HCT116 (cell line): Measurements from ENCODE around the gene TBC1D17. TPM values are rescaled to one million over a fixed set of nuclear protein-coding genes. Genes with fewer than 3 reads are reported as not detected.

ENCODE experiments used
- ATAC-seq: fragments of 200-7000 bp; cut with Tn5 transposase; 2 replicates; pipeline ENCODE4 v1.9.1; 2020; ENCODE audit warnings: mild to moderate bottlenecking, moderate library complexity
- BruUV-seq: library from RNA; stranded (reverse); fragments of 400-500 nt; replicated peaks from 2 replicates; lab custom pipeline; 2021; lab: Mats Ljungman, UMichigan
- CTCF ChIA-PET: fragments of 300-600 bp; sonication (Branson Sonifier 250); formaldehyde crosslinking; loops from one replicate; lab custom pipeline; 2021; ENCODE audit warnings: antibody characterized with exemption; lab: Charles Lee
- POLR2A ChIA-PET: fragments of 300-600, 350-600 bp; sonication (Branson Sonifier 250); formaldehyde crosslinking; loops from one replicate; lab custom pipeline; 2021; ENCODE audit warnings: antibody characterized with exemption; lab: Charles Lee
- RAD21 ChIA-PET, 2 experiments: fragments of 300-600 bp; sonication (Branson Sonifier 250); formaldehyde crosslinking; loops; one replicate each; lab custom pipeline; 2023; ENCODE audit warnings: low total read pairs in 2 of 2; ENCODE audit not compliant: uncharacterized antibody in 2 of 2, unreplicated experiment in 2 of 2, low non-redundant PET in 1 of 2; lab: Charles Lee
- DNase-seq: peaks from one replicate; pipeline ENCODE4 v3.0.0-alpha.2; 2010; ENCODE audit warnings: low read depth, low spot score
- H2AFZ ChIP-seq: fragments of 200-600 bp; shearing (Covaris generic), sonication (generic); 2 replicates; pipeline ENCODE4 v1.6.1; 2017; ENCODE audit warnings: low read depth, mixed run types, mixed read lengths, antibody characterized with exemption, low read length; ENCODE audit not compliant: poor library complexity, severe bottlenecking
- H3K27ac ChIP-seq: 2 replicates; pipeline ENCODE4 v1.5.1; 2012; ENCODE audit warnings: low read depth, low read length
- H3K27me3 ChIP-seq: fragments of 200-600 bp; sonication (generic); 2 replicates; pipeline ENCODE4 v1.6.1; 2016; ENCODE audit warnings: mixed run types, low read length, mixed read lengths; ENCODE audit not compliant: insufficient read depth
- H3K36me3 ChIP-seq, 2 experiments: fragments of 200-500 bp in 1 of 2; fragments of 200-600 bp in 1 of 2; sonication (Bioruptor generic) in 1 of 2; sonication (generic) in 1 of 2; 2 replicates each; pipeline versions ENCODE4 v1.5.1 to v1.6.1; 2014 to 2016; ENCODE audit warnings: low read length in 2 of 2, inconsistent platforms in 1 of 2, mixed read lengths in 1 of 2, mixed run types in 1 of 2; ENCODE audit not compliant: insufficient read depth in 2 of 2, control insufficient read depth in 1 of 2
- H3K4me1 ChIP-seq, 2 experiments: fragments of 200-600 bp in 1 of 2; sonication (generic) in 1 of 2; 2 replicates each; pipeline versions ENCODE4 v1.5.1 to v1.6.1; 2012 to 2017; ENCODE audit warnings: low read length in 2 of 2, inconsistent platforms in 1 of 2, mild to moderate bottlenecking in 1 of 2, mixed read lengths in 1 of 2, mixed run types in 1 of 2, moderate library complexity in 1 of 2; ENCODE audit not compliant: insufficient read depth in 2 of 2, control insufficient read depth in 1 of 2
- H3K4me2 ChIP-seq: fragments of 200-600 bp; sonication (generic); 2 replicates; pipeline ENCODE4 v1.6.1; 2017; ENCODE audit warnings: mixed run types, low read length, mixed read lengths
- H3K4me3 ChIP-seq, 2 experiments: fragments of 200-600 bp in 1 of 2; sonication (generic) in 1 of 2; replicated peaks in 1 of 2; 2 replicates each; pipeline ENCODE4 v1.5.1; 2011 to 2016; ENCODE audit warnings: low read length in 2 of 2, control low read depth in 1 of 2, low read depth in 1 of 2, mild to moderate bottlenecking in 1 of 2, mixed read lengths in 1 of 2, mixed run types in 1 of 2
- H3K79me2 ChIP-seq: fragments of 200-600 bp; sonication (generic); 2 replicates; pipeline ENCODE4 v1.6.1; 2017; ENCODE audit warnings: mild to moderate bottlenecking, mixed run types, low read length, moderate library complexity, mixed read lengths; ENCODE audit not compliant: insufficient read depth
- H3K9ac ChIP-seq: fragments of 200-600 bp; sonication (generic); 2 replicates; pipeline ENCODE4 v1.6.1; 2016; ENCODE audit warnings: low read length, mixed read lengths
- H3K9me2 ChIP-seq: fragments of 200-600 bp; sonication (generic), shearing (Covaris generic); 2 replicates; pipeline ENCODE4 v1.6.1; 2017; ENCODE audit warnings: mixed run types, mild to moderate bottlenecking, moderate library complexity; ENCODE audit not compliant: insufficient read depth
- H3K9me3 ChIP-seq, 2 experiments: fragments of 200-500 bp in 1 of 2; fragments of 200-600 bp in 1 of 2; sonication (Bioruptor generic) in 1 of 2; sonication (generic) in 1 of 2; 2 replicates each; pipeline ENCODE4 v1.6.1; 2014 to 2017; ENCODE audit warnings: low read length in 2 of 2, mixed read lengths in 2 of 2, inconsistent platforms in 1 of 2, low read depth in 1 of 2, mild to moderate bottlenecking in 1 of 2, mixed run types in 1 of 2, moderate library complexity in 1 of 2; ENCODE audit not compliant: control insufficient read depth in 1 of 2, insufficient read depth in 1 of 2
- H4K20me1 ChIP-seq: fragments of 200-600 bp; sonication (generic), shearing (Covaris generic); 2 replicates; pipeline ENCODE4 v1.6.1; 2017; ENCODE audit warnings: mixed run types, mild to moderate bottlenecking, moderate library complexity; ENCODE audit not compliant: insufficient read depth
- ATF3 ChIP-seq: IDR thresholded peaks from 2 replicates; pipeline ENCODE4 v1.6.1; 2012
- CBX3 ChIP-seq: IDR thresholded peaks from 2 replicates; pipeline ENCODE4 v1.6.1; 2012; ENCODE audit warnings: low read depth
- CEBPB ChIP-seq: IDR thresholded peaks from 2 replicates; pipeline ENCODE4 v1.6.1; 2012; ENCODE audit warnings: low read depth
- CTCF ChIP-seq, 3 experiments: fragments of 200-600 bp in 1 of 3; sonication (generic) in 1 of 3; IDR thresholded peaks in 2 of 3; conservative IDR thresholded peaks in 1 of 3; 2 replicates each; pipeline ENCODE4 v1.5.1; 2012 to 2017; ENCODE audit warnings: low read depth in 2 of 3, low read length in 2 of 3, antibody characterized with exemption in 1 of 3, borderline replicate concordance in 1 of 3, control low read depth in 1 of 3, mild to moderate bottlenecking in 1 of 3, mixed read lengths in 1 of 3, mixed run types in 1 of 3, moderate library complexity in 1 of 3; ENCODE audit not compliant: insufficient read depth in 1 of 3
- EZH2phosphoT487 ChIP-seq: fragments of 200-600 bp; IDR thresholded peaks from 2 replicates; pipeline ENCODE4 v1.6.1; 2018; ENCODE audit warnings: antibody characterized with exemption, borderline replicate concordance
- FOSL1 ChIP-seq: IDR thresholded peaks from 2 replicates; pipeline ENCODE4 v1.6.1; 2012; ENCODE audit warnings: low read depth
- JUND ChIP-seq: IDR thresholded peaks from 2 replicates; pipeline ENCODE4 v1.6.1; 2012
- POLR2AphosphoS5 ChIP-seq: IDR thresholded peaks from 2 replicates; pipeline ENCODE4 v1.6.1; 2011; ENCODE audit warnings: mild to moderate bottlenecking, low read depth, low read length, moderate library complexity
- RAD21 ChIP-seq: IDR thresholded peaks from 2 replicates; pipeline ENCODE4 v1.6.1; 2012; ENCODE audit warnings: low read depth, mild to moderate bottlenecking
- REST ChIP-seq: IDR thresholded peaks from 2 replicates; pipeline ENCODE4 v1.6.1; 2012; ENCODE audit warnings: low read depth
- YY1 ChIP-seq: IDR thresholded peaks from 2 replicates; pipeline ENCODE4 v1.6.1; 2011; ENCODE audit warnings: low read length, low read depth, moderate library complexity, mild to moderate bottlenecking; ENCODE audit not compliant: insufficient replicate concordance; ENCODE audit errors: extremely low read depth
- ZBTB33 ChIP-seq: IDR thresholded peaks from 2 replicates; pipeline ENCODE4 v1.6.1; 2011; ENCODE audit warnings: mild to moderate bottlenecking, low read length, moderate library complexity; ENCODE audit not compliant: insufficient replicate concordance; ENCODE audit errors: extremely low read depth
- ZFX ChIP-seq: fragments of 450-650 bp; IDR thresholded peaks from 2 replicates; pipeline ENCODE4 v1.6.1; 2017
- intact Hi-C: fragments of 100-400 bp; cut with micrococcal nuclease; formaldehyde crosslinking; loops from 2 replicates; pipeline ENCODE4 v1.10.0; 2022
- total RNA-seq: library from RNA; stranded (reverse); gene quantifications from one replicate; pipeline ENCODE4 v1.2.1, GENCODE V29; 2021; ENCODE audit not compliant: unreplicated experiment

The TBC1D17 gene
- total RNA-seq, 1 experiment from 2014 or later: 32.9 TPM

GRCh38 chr19:49871349-49871985 lies 6.0 kb upstream of the TBC1D17 start:
- Histone ChIP-seq H3K9me3 (no peaks in the 10 kb centered on the region), H3K9ac (no peak overlapping the region), H2AFZ (no peak overlapping the region), H3K4me3 (no peak overlapping the region), H3K9me2 (no peaks in the 10 kb centered on the region), H3K36me3 (peaks cover 0 to 9% of the 10 kb centered on the region in 2 experiments; a peak in 1 of 4 replicates), H3K4me2 (peak overlapping the region; percentile 79; the same call in 1 of the 2 replicates), H3K79me2 (peaks cover 31% of the 10 kb centered on the region), H3K27me3 (no peaks in the 10 kb centered on the region), H3K4me1 (peaks cover 21 to 50% of the 10 kb centered on the region in 2 experiments; a peak in 3 of 4 replicates), H3K27ac (peak overlapping the region; percentile 83), H4K20me1 (no peaks in the 10 kb centered on the region)
- RAD21 ChIA-PET: no interaction called here
- BruUV-seq: no TSS peak
- no peak for ATAC-seq
- POLR2A ChIA-PET: no interaction called here
- no peak for TF ChIP-seq ZFX
- TF ChIP-seq REST: no peak
- TF ChIP-seq CTCF (IDR thresholded peaks at IDR 0.05 in 2 of 3, conservative IDR thresholded peaks at IDR 0.05 in 1 of 3; ENCODE audit: borderline replicate concordance in 1 of 3, insufficient read depth in 1 of 3, low read depth in 2 of 3, low read length in 2 of 3): no peak
- TF ChIP-seq POLR2AphosphoS5: no peak
- no peak for TF ChIP-seq CBX3
- no peak for TF ChIP-seq ATF3
- TF ChIP-seq JUND: no peak
- TF ChIP-seq YY1: no peak
- TF ChIP-seq ZBTB33: no peak
- no peak for TF ChIP-seq FOSL1
- TF ChIP-seq CEBPB: no peak
- TF ChIP-seq EZH2phosphoT487: no peak
- no peak for TF ChIP-seq RAD21
- intact Hi-C loops: no loop called here
- CTCF ChIA-PET: no interaction called here
- DNase-seq: no peak
